Peyer's patch (tissue), 4 donors: ENCODE measurements around the gene POLR3H.

Source experiments
- POLR2A ChIP-seq, 2 donors: fragments of 450-650 bp; IDR thresholded peaks; one replicate each; pipeline ENCODE4 v1.5.1; 2017; ENCODE audit warnings: antibody characterized with exemption in 2 of 2, mild to moderate bottlenecking in 2 of 2, moderate library complexity in 2 of 2
- TF ChIP-seq, protein P1 (sequence below), 6 experiments: fragments of 450-650 bp in 4 of 6; fragments of 200-600 bp in 2 of 6; sonication (generic) in 1 of 6; IDR thresholded peaks; one replicate each; pipeline ENCODE4 v1.5.1; 2017 to 2019; ENCODE audit warnings: antibody characterized with exemption in 6 of 6, mild to moderate bottlenecking in 3 of 6, moderate library complexity in 1 of 6

DNA sequence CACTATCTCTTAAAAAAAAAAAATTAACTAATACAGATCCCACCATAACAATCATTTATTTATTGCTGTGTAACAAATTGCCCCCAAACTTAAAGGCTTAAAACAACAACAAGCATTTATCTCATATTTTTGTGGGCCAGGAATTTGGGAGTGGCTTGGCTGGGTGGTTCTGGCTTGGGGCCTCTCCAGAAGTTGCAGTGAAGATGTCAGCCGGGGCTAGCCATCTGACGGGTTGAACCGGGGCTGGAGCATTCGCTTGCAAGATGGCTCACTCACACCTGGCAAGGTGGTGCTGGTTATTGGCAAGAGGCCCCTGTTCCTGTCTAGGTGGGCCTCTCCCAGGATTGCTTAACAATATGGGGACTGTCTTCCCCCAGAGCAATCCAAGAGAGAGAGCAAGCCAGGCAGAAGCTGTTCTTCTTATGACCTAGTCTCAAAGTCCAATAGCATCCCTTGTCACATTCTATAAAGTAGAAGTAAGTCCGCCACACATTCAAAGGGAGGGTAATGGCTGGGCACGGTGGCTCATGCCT lies 45.9 kb downstream of the POLR3H start:
- TF ChIP-seq, protein P1, sequence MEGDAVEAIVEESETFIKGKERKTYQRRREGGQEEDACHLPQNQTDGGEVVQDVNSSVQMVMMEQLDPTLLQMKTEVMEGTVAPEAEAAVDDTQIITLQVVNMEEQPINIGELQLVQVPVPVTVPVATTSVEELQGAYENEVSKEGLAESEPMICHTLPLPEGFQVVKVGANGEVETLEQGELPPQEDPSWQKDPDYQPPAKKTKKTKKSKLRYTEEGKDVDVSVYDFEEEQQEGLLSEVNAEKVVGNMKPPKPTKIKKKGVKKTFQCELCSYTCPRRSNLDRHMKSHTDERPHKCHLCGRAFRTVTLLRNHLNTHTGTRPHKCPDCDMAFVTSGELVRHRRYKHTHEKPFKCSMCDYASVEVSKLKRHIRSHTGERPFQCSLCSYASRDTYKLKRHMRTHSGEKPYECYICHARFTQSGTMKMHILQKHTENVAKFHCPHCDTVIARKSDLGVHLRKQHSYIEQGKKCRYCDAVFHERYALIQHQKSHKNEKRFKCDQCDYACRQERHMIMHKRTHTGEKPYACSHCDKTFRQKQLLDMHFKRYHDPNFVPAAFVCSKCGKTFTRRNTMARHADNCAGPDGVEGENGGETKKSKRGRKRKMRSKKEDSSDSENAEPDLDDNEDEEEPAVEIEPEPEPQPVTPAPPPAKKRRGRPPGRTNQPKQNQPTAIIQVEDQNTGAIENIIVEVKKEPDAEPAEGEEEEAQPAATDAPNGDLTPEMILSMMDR (IDR thresholded peaks at IDR 0.05): no peak
- peak in 1 of 2 donors; percentile 31 for TF ChIP-seq POLR2A (IDR thresholded peaks at IDR 0.05)
